ENCODE measurements around the gene HELZ. TPM values are rescaled to one million over a fixed set of nuclear protein-coding genes. Genes with fewer than 3 reads are reported as not detected.

Gene HELZ
- total RNA-seq, 1 donor from 2014 or later = 65.8 TPM

GRCh38 chr17:67124450-67125148, 120.4 kb downstream of the HELZ start:
- DNase-seq (ENCODE audit: low spot score) = no peak
- intact Hi-C loops (cut with micrococcal nuclease) = no loop called here
- peaks cover 28% of the 10 kb centered on the region for H3K36me3 Mint-ChIP-seq (ENCODE audit: low read depth)
- no peaks in the 10 kb centered on the region for H3K4me1 Mint-ChIP-seq (ENCODE audit: low read depth)
- no peaks in the 10 kb centered on the region for H3K27me3 Mint-ChIP-seq (ENCODE audit: insufficient read depth)
- no peak overlapping the region for H3K27ac Mint-ChIP-seq
- H3K9me3 Mint-ChIP-seq = no peaks in the 10 kb centered on the region
- no peak overlapping the region for H3K4me3 Mint-ChIP-seq

- H3K27ac Mint-ChIP-seq = no peak overlapping the region
- no peaks in the 10 kb centered on the region for H3K27me3 Mint-ChIP-seq (ENCODE audit: insufficient read depth)
- H3K9me3 Mint-ChIP-seq = no peaks in the 10 kb centered on the region
- H3K36me3 Mint-ChIP-seq (ENCODE audit: low read depth) = peaks cover 29% of the 10 kb centered on the region
- H3K4me1 Mint-ChIP-seq (ENCODE audit: low read depth) = no peaks in the 10 kb centered on the region
- H3K4me3 Mint-ChIP-seq = no peak overlapping the region
- DNase-seq (ENCODE audit: low spot score) = no peak
- intact Hi-C loops (cut with micrococcal nuclease) = no loop called here
Measured at GRCh38 chr17:67123699-67124098, 121.3 kb downstream of the HELZ start.

DNA sequence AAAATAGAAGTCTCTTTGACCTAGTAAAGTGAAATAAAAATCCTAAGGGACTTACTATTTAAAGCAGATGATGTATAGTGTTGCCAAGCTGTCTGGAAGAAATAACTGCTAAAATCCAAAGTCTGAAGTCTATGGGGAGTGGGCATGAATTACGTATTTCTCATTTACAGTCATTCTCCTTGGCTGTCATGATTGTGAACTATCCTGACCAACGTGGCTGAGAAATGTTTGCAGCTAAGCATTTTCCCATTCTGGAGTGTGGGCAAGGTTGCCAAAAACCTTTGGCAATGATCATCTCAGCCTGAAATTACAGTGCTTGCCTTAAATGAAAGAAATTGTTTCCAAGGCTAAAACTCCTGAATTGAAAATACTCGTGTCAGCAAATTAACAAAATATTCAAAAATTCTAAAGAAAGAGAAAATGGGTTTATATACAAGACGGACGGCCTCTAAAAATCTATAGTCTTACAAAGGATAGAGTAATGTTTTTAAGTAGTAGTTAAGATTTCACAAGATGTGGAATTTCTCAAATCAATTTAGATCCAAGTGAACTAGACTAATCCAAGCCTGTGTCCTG, 123.6 kb downstream of the HELZ start:
- intact Hi-C loops (cut with micrococcal nuclease) = no loop called here
- H3K27me3 Mint-ChIP-seq (ENCODE audit: insufficient read depth) = no peaks in the 10 kb centered on the region
- H3K4me3 Mint-ChIP-seq = no peak overlapping the region
- H3K4me1 Mint-ChIP-seq (ENCODE audit: low read depth) = no peaks in the 10 kb centered on the region
- peaks cover 2% of the 10 kb centered on the region for H3K9me3 Mint-ChIP-seq
- no peak for DNase-seq (ENCODE audit: low spot score)
- H3K36me3 Mint-ChIP-seq (ENCODE audit: low read depth) = peaks cover 35% of the 10 kb centered on the region
- no peak overlapping the region for H3K27ac Mint-ChIP-seq

DNA sequence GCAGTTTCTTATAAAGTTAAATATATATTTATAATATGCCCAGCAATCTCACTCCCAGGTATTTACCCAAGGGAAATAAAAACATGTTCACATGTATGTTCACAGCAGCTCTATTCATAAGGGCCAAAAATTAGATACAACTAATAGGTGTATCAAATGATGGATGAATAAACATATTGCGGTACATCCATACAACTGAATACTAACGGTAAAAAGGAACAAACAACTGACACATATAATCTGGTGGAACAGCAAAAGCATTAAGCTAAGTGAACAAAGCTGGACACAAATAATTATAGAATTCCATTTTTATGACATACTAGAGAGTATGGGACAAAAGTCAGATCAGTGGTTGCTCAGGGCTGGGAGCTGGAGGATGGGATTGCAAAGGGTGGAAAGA, 125.9 kb downstream of the HELZ start:
- Mint-ChIP-seq H3K9me3 (peaks cover 18% of the 10 kb centered on the region), H3K4me1 (ENCODE audit: low read depth) (peaks cover 9% of the 10 kb centered on the region), H3K27me3 (ENCODE audit: insufficient read depth) (no peaks in the 10 kb centered on the region), H3K4me3 (no peak overlapping the region), H3K36me3 (ENCODE audit: low read depth) (peaks cover 51% of the 10 kb centered on the region), H3K27ac (no peak overlapping the region)
- intact Hi-C loops (cut with micrococcal nuclease) = no loop called here
- no peak for DNase-seq (ENCODE audit: low spot score)

GRCh38 chr17:67116045-67116575, 128.9 kb downstream of the HELZ start:
- intact Hi-C loops (cut with micrococcal nuclease) = no loop called here
- H3K27me3 Mint-ChIP-seq (ENCODE audit: insufficient read depth) = no peaks in the 10 kb centered on the region
- H3K4me1 Mint-ChIP-seq (ENCODE audit: low read depth) = peaks cover 13% of the 10 kb centered on the region
- peak overlapping the region; percentile 57 for H3K27ac Mint-ChIP-seq
- peaks cover 18% of the 10 kb centered on the region for H3K9me3 Mint-ChIP-seq
- H3K36me3 Mint-ChIP-seq (ENCODE audit: low read depth) = peaks cover 66% of the 10 kb centered on the region
- H3K4me3 Mint-ChIP-seq = no peak overlapping the region
- DNase-seq (ENCODE audit: low spot score) = no peak

DNA sequence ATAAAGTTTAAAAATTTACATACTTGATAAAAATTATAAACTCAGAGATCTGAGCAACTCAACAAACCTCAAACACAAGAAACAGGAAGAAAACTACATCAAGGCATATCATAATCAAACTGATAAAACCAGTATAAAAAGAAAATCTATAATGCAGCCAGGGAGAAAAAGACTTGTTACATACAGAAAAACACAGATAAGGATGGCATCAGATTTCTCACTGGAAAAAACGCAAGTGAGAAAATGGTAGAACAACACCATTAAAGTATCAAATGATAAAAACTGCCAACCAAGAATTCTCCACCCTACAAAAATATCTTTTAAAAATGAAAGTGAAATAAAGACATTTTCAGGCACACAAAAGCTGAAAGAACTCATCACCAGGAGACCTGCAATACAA, 129.6 kb downstream of the HELZ start:
- DNase-seq (ENCODE audit: low spot score) = no peak
- intact Hi-C loops (cut with micrococcal nuclease) = no loop called here
- Mint-ChIP-seq H3K27me3 (ENCODE audit: insufficient read depth) (no peaks in the 10 kb centered on the region), H3K27ac (no peak overlapping the region), H3K36me3 (ENCODE audit: low read depth) (peaks cover 62% of the 10 kb centered on the region), H3K4me3 (no peak overlapping the region), H3K4me1 (ENCODE audit: low read depth) (peaks cover 13% of the 10 kb centered on the region), H3K9me3 (peaks cover 18% of the 10 kb centered on the region)

- no peak for DNase-seq (ENCODE audit: low spot score)
- Mint-ChIP-seq H3K4me3 (no peak overlapping the region), H3K9me3 (peaks cover 18% of the 10 kb centered on the region), H3K27me3 (ENCODE audit: insufficient read depth) (no peaks in the 10 kb centered on the region), H3K27ac (no peak overlapping the region), H3K4me1 (ENCODE audit: low read depth) (peaks cover 13% of the 10 kb centered on the region), H3K36me3 (ENCODE audit: low read depth) (peaks cover 59% of the 10 kb centered on the region)
- intact Hi-C loops (cut with micrococcal nuclease) = no loop called here
Measured at GRCh38 chr17:67113486-67113885, 131.5 kb downstream of the HELZ start.

DNA sequence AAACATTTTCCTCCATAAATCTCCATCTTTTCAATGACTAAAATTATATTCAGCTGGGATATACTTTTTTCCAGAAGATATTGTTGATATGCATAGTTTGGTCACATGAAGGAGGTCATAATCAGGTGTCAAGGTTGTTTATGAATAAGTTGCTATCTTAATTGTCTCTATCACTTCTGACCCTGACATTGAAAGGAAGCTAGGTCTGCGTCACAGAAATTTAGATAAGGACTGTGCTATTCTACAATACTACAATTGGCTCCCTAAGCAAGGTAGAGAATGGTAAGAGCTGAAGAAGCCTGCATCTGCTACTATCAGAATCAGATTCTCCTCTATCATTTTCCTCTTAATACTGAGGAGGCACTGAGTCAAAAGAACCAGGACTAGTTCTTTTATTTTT, 133.2 kb downstream of the HELZ start:
- Mint-ChIP-seq H3K36me3 (ENCODE audit: low read depth) (peaks cover 57% of the 10 kb centered on the region), H3K9me3 (peaks cover 18% of the 10 kb centered on the region), H3K4me1 (ENCODE audit: low read depth) (peaks cover 13% of the 10 kb centered on the region), H3K27ac (no peak overlapping the region), H3K4me3 (no peak overlapping the region), H3K27me3 (ENCODE audit: insufficient read depth) (no peaks in the 10 kb centered on the region)
- intact Hi-C loops (cut with micrococcal nuclease) = no loop called here
- DNase-seq (ENCODE audit: low spot score) = no peak

- peaks cover 13% of the 10 kb centered on the region for H3K4me1 Mint-ChIP-seq (ENCODE audit: low read depth)
- no peak overlapping the region for H3K4me3 Mint-ChIP-seq
- intact Hi-C loops (cut with micrococcal nuclease) = no loop called here
- no peaks in the 10 kb centered on the region for H3K27me3 Mint-ChIP-seq (ENCODE audit: insufficient read depth)
- no peak overlapping the region for H3K27ac Mint-ChIP-seq
- H3K9me3 Mint-ChIP-seq = peaks cover 15% of the 10 kb centered on the region
- H3K36me3 Mint-ChIP-seq (ENCODE audit: low read depth) = peaks cover 55% of the 10 kb centered on the region
- DNase-seq (ENCODE audit: low spot score) = no peak
Measured at GRCh38 chr17:67111327-67111726, 133.7 kb downstream of the HELZ start.

- intact Hi-C loops (cut with micrococcal nuclease) = no loop called here
- peaks cover 49% of the 10 kb centered on the region for H3K36me3 Mint-ChIP-seq (ENCODE audit: low read depth)
- H3K27ac Mint-ChIP-seq = no peak overlapping the region
- H3K9me3 Mint-ChIP-seq = peaks cover 8% of the 10 kb centered on the region
- no peak for DNase-seq (ENCODE audit: low spot score)
- peaks cover 8% of the 10 kb centered on the region for H3K4me1 Mint-ChIP-seq (ENCODE audit: low read depth)
- no peak overlapping the region for H3K4me3 Mint-ChIP-seq
- H3K27me3 Mint-ChIP-seq (ENCODE audit: insufficient read depth) = no peaks in the 10 kb centered on the region
Measured at GRCh38 chr17:67110619-67111018, 134.4 kb downstream of the HELZ start.

DNA sequence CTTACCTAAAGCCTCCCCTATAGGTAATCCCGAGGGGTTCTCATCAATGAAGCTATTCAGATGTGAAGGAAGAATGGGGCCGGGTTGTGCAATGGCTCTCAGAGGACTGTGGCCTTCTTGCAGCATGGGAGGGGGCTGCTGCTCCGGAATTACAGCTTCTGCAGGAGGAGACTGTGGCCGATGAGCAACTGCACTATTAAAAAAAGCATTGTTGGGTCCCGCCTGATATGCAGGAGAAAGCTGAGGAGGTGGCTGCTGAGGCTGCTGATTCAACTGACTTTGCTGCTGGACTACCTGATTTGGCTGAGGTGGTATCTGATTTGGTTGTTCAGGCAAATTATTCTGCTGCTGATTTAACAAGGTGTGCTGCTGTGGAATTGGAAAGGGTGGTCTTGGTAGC, 135.9 kb downstream of the HELZ start:
- Mint-ChIP-seq H3K4me3 (no peak overlapping the region), H3K4me1 (ENCODE audit: low read depth) (peaks cover 9% of the 10 kb centered on the region), H3K9me3 (no peaks in the 10 kb centered on the region), H3K36me3 (ENCODE audit: low read depth) (peaks cover 46% of the 10 kb centered on the region), H3K27me3 (ENCODE audit: insufficient read depth) (no peaks in the 10 kb centered on the region), H3K27ac (no peak overlapping the region)
- intact Hi-C loops (cut with micrococcal nuclease) = no loop called here
- DNase-seq (ENCODE audit: low spot score) = no peak

DNA sequence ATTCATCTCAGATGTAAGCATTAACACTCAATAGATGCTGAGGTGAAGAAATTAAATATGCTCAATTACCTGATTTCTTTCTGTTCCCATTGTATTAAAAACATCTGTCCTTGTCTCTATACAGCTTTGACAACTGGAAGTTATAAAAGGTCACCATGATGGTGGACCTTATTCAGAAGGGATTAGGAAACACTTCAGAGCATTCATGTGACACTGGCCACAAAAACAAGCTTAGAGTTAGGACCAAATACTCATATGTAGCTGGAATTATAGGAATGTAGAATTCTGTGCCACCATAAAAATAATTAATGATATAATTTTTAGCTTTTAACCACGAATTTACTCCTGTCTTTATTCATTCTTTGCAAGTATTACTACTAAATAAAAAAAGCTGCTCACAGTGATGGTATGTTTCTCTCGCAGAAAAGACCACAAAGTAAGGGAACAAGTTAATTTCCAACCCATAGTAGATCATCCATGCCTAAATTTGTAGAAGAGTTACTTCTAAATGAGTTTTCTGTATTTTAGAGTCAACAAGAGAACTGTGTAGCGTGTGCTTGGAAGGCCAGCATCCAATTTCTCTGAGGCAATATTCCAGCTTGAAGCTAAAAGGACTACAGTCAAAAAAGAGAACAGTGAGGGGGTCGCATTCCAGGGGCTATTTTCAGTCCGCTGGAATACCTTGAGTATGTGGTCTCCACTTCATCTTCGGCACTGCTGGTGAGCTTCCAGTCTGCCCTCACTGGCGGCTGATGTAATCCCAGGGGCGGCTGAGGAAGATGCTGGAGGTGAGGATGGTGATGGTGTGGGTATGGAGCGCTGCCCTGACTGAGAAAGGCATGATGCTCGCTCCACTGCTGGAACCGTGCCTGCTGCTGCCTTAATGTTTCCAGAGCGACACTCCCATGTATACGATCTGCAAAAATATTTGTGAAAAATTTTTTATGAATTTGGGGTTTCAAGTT, 136.9 kb downstream of the HELZ start:
- no peak overlapping the region for H3K27ac Mint-ChIP-seq
- DNase-seq (ENCODE audit: low spot score) = no peak
- no peak overlapping the region for H3K4me3 Mint-ChIP-seq
- H3K27me3 Mint-ChIP-seq (ENCODE audit: insufficient read depth) = no peaks in the 10 kb centered on the region
- intact Hi-C loops (cut with micrococcal nuclease) = no loop called here
- H3K36me3 Mint-ChIP-seq (ENCODE audit: low read depth) = peaks cover 45% of the 10 kb centered on the region
- no peaks in the 10 kb centered on the region for H3K9me3 Mint-ChIP-seq
- H3K4me1 Mint-ChIP-seq (ENCODE audit: low read depth) = peaks cover 15% of the 10 kb centered on the region

DNA sequence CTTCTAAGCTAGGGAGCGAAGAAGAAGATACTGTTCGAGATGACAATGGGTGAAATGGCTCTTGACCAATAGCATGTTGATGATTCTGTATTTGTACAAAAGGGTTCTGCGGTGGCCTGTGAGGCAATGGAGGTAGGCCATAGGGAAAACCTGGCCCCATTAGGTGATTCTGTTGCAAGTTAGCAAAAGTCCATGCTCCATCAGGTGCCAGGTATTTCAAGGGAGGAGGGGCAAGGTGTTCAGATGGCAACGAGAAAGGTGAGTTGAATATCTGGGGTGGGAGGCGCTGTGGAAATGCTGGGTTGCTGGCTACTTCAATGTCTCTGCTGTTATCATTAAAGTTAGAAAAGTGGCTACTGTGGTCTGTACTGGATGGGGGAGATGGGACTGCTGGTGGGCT, 137.8 kb downstream of the HELZ start:
- Mint-ChIP-seq H3K9me3 (no peaks in the 10 kb centered on the region), H3K4me3 (no peak overlapping the region), H3K27me3 (ENCODE audit: insufficient read depth) (no peaks in the 10 kb centered on the region), H3K27ac (no peak overlapping the region), H3K4me1 (ENCODE audit: low read depth) (peaks cover 15% of the 10 kb centered on the region), H3K36me3 (ENCODE audit: low read depth) (peaks cover 38% of the 10 kb centered on the region)
- intact Hi-C loops (cut with micrococcal nuclease) = no loop called here
- DNase-seq (ENCODE audit: low spot score) = no peak

All from activated T-helper 1 cell treated with anti-CD3 and anti-CD28 coated beads, Interleukin-12 subunit alpha, Interleukin-12 subunit beta, Interleukin-2, Interleukin-4 antibody, amounts not matched to agents 30 ng/mL and 10 ng/mL and 1 ng/mL, durations not matched to agents 14 hours and 24 hours and 36 hours (primary cell).